HG03064 (cell line): ENCODE measurements around the gene USP49.

Source experiments
- ATAC-seq: cut with Tn5 transposase; IDR thresholded peaks from one replicate; pipeline ENCODE4 v1.9.1; 2021; ENCODE audit warnings: low read depth; ENCODE audit not compliant: unreplicated experiment

Gene USP49

GRCh38 chr6:41878246-41878645 lies 16.9 kb downstream of the USP49 start:
- no peak for ATAC-seq

- ATAC-seq = no peak
Measured at GRCh38 chr6:41877051-41877680, 18.0 kb downstream of the USP49 start.

- no peak for ATAC-seq
Measured at GRCh38 chr6:41874741-41875140, 20.4 kb downstream of the USP49 start.

- no peak for ATAC-seq
Measured at GRCh38 chr6:41872147-41872546, 23.0 kb downstream of the USP49 start.

GRCh38 chr6:41871691-41872090 lies 23.5 kb downstream of the USP49 start:
- no peak for ATAC-seq

GRCh38 chr6:41859356-41859755 lies 35.8 kb downstream of the USP49 start:
- ATAC-seq = no peak

GRCh38 chr6:41858703-41859102 lies 36.5 kb downstream of the USP49 start:
- no peak for ATAC-seq

- ATAC-seq = no peak
Measured at GRCh38 chr6:41850861-41851260, 44.3 kb downstream of the USP49 start.

GRCh38 chr6:41846666-41847237 lies 48.4 kb downstream of the USP49 start:
- no peak for ATAC-seq

- ATAC-seq = no peak
Measured at GRCh38 chr6:41843178-41843577, 52.0 kb downstream of the USP49 start.

- ATAC-seq = no peak
Measured at GRCh38 chr6:41840326-41840725, 54.8 kb downstream of the USP49 start.

- no peak for ATAC-seq
Measured at GRCh38 chr6:41836660-41837052, 58.5 kb downstream of the USP49 start.

- ATAC-seq = no peak
Measured at GRCh38 chr6:41836022-41836659, 59.0 kb downstream of the USP49 start.

GRCh38 chr6:41832263-41832662 lies 62.9 kb downstream of the USP49 start:
- no peak for ATAC-seq

GRCh38 chr6:41826343-41827022 lies 68.7 kb downstream of the USP49 start:
- ATAC-seq = no peak

GRCh38 chr6:41824571-41825569 lies 70.3 kb downstream of the USP49 start:
- no peak for ATAC-seq

- ATAC-seq = no peak
Measured at GRCh38 chr6:41823178-41823577, 72.0 kb downstream of the USP49 start.

GRCh38 chr6:41822021-41822420 lies 73.2 kb downstream of the USP49 start:
- ATAC-seq = no peak

GRCh38 chr6:41821266-41821665 lies 73.9 kb downstream of the USP49 start:
- no peak for ATAC-seq

GRCh38 chr6:41818271-41819054 lies 76.7 kb downstream of the USP49 start:
- no peak for ATAC-seq
